Brain microvascular endothelial cell (primary cell): Measurements from ENCODE around the gene GREM2.

ENCODE experiments used
- DNase-seq: peaks from one replicate; pipeline ENCODE4 v3.0.0-alpha.2; 2020
- H3K27ac ChIP-seq: fragments of 250-450 bp; sonication (Bioruptor Pico); 2 replicates; pipeline ENCODE4 v1.5.1; 2020; ENCODE audit warnings: mild to moderate bottlenecking, moderate library complexity
- H3K27me3 ChIP-seq: fragments of 250-450 bp; sonication (Bioruptor Pico); replicated peaks from 2 replicates; pipeline ENCODE4 v1.5.1; 2020; ENCODE audit warnings: mild to moderate bottlenecking
- H3K36me3 ChIP-seq: fragments of 250-450 bp; sonication (Bioruptor Pico); replicated peaks from 2 replicates; pipeline ENCODE4 v1.5.1; 2020; ENCODE audit warnings: mild to moderate bottlenecking
- H3K4me3 ChIP-seq: 2 replicates; pipeline ENCODE4 v1.5.1; 2011; ENCODE audit warnings: low read depth, mild to moderate bottlenecking, control low read depth, low read length, moderate library complexity
- CTCF ChIP-seq: IDR thresholded peaks from 2 replicates; pipeline ENCODE4 v1.5.1; 2011; ENCODE audit warnings: low read depth, mild to moderate bottlenecking, moderate library complexity, low read length, control low read depth, inconsistent platforms; ENCODE audit errors: missing control alignments
- in situ Hi-C: cut with HindIII; loops from 2 replicates; pipeline ENCODE4 v1.10.0; 2017; ENCODE audit warnings: low sequenced_read_pairs, low pct_ligation_motif_present

The GREM2 gene

DNA sequence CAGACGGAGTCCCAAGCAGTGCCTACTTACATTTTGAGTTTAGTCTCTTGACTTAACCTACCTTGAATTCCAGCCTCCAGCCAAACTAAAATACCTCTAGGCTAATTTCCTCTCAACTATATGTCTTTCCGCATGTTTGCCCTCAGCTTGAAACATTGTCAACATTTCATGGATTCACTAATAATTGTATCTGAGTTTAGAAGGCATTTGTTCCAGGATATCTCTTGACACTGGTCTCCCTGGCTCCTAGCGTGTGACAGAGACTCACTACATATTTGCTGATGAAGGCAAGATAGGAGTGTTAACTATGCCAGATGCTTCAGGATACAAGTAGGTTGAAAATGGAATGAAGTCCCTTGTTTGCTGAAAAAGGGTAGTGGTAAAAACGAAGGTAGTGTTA, 136.1 kb downstream of the GREM2 start:
- no peak for TF ChIP-seq CTCF
- no peak for DNase-seq
- no peaks in the 10 kb centered on the region for H3K27me3 ChIP-seq
- H3K4me3 ChIP-seq, result no peak overlapping the region
- H3K36me3 ChIP-seq, result no peaks in the 10 kb centered on the region
- no peak overlapping the region for H3K27ac ChIP-seq
- in situ Hi-C loops, result no loop called here

DNA sequence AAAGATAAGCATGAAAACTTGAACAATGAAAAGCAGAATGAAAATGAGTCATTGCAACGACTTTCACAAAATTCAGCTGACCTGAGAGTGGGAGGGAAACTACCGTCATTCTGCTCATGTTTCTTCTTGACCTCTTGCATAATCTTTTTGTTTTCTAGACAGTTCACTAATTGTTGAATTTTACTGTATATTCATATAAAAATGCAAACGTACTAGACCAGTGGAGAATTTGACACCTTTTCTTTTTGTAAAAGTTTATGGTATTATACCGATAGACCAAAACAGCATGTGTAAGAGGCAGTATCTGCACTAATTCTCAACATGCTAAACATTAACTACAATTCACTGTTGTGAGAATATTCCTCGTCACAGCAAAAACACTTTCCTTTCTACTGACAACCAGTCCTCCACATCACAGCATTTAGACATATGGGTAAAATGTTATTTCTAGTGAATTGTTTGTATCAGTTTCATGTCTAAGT, 137.8 kb downstream of the GREM2 start:
- no peaks in the 10 kb centered on the region for H3K36me3 ChIP-seq
- no peak for TF ChIP-seq CTCF
- in situ Hi-C loops, result no loop called here

DNA sequence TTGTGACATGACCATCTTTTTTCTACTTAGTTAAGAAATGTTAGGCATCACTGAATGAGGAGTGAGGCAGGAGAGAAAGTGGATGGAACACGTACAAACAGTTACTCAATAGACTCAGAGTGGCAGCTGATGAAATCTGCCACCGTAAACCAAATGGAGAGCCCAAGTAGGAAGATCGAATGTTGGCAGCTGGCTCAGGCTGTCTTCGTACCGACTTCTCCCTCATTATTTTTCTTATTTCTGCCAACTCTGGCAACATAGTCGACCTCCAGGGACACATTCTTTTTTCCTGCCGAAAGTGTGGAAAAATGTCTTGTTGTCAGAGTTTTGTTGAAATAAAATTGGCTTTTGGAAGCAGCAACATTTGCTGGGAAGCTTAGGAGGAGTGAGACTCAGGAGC, 143.3 kb downstream of the GREM2 start:
- Histone ChIP-seq H3K4me3 (no peak overlapping the region), H3K27ac (no peak overlapping the region), H3K27me3 (no peaks in the 10 kb centered on the region), H3K36me3 (no peaks in the 10 kb centered on the region)
- in situ Hi-C loops, result no loop called here
- DNase-seq, result no peak
- TF ChIP-seq CTCF, result no peak

More for the DNA sequence above, 137.8 kb downstream of the GREM2 start:
- DNase-seq, result peak; percentile 76
- H3K4me3 ChIP-seq, result no peak overlapping the region
- H3K27me3 ChIP-seq, result no peaks in the 10 kb centered on the region
- peak overlapping the region; percentile 51 for H3K27ac ChIP-seq

DNA sequence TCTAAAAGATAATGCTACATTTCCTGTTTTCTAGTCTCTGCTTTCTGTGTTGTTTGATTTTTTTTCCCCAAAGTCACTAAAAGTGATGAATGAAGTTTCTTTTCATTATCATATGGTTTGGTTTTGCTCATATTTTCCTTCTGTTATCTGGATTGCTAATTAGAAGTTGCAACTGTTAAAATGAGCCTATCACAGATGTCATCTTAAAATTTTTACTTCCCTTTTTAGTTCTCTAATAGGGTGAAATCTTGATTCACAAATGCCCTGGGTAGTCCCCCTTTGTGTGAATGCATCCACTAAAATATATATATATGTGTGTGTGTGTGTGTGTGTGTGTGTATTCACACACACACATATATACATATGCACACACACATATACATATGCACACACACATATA, 144.1 kb downstream of the GREM2 start:
- TF ChIP-seq CTCF, result no peak
- H3K27me3 ChIP-seq, result no peaks in the 10 kb centered on the region
- in situ Hi-C loops, result no loop called here

GRCh38 chr1:240466509-240466908, 145.4 kb downstream of the GREM2 start:
- Histone ChIP-seq H3K27me3 (no peaks in the 10 kb centered on the region), H3K4me3 (no peak overlapping the region), H3K36me3 (no peaks in the 10 kb centered on the region), H3K27ac (no peak overlapping the region)
- in situ Hi-C loops, result no loop called here
- no peak for TF ChIP-seq CTCF
- no peak for DNase-seq

More for the DNA sequence above, 144.1 kb downstream of the GREM2 start:
- Histone ChIP-seq H3K36me3 (no peaks in the 10 kb centered on the region), H3K4me3 (no peak overlapping the region), H3K27ac (no peak overlapping the region)
- no peak for DNase-seq

DNA sequence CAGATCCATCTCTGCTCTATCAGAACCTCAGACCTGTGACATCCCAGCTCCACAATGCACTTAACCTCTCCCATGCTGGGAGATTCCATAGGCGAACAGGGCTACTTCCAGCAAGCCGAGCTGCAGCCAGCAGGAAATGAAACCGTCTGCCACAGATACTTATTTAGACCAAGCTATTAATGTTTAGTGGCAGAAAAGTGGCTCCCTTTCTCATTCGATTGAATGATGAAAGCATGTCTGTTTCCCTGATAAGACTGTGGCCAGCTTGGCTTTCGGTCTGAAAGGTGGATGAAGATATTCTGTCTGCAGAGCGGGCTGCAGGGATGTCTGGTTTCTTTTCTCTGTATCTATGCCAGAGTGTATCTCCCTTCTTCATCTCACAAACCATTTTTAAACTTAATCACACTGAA, 146.4 kb downstream of the GREM2 start:
- in situ Hi-C loops, result no loop called here
- Histone ChIP-seq H3K36me3 (no peaks in the 10 kb centered on the region), H3K4me3 (no peak overlapping the region), H3K27me3 (no peaks in the 10 kb centered on the region), H3K27ac (no peak overlapping the region)
- no peak for TF ChIP-seq CTCF
- no peak for DNase-seq
